OCI-LY3 (cell line): ENCODE data around the gene ADORA1.

Experiments
- H2AFZ ChIP-seq: fragments of 200-600, 300-600 bp; shearing (Covaris generic); 2 replicates; pipeline ENCODE4 v1.6.0; 2014; ENCODE audit warnings: antibody characterized with exemption, low read depth, low read length
- H3K27ac ChIP-seq: fragments of 200-600, 300-600 bp; sonication (generic); 2 replicates; pipeline ENCODE4 v1.5.1; 2014; ENCODE audit warnings: mild to moderate bottlenecking, low read length, moderate library complexity, mixed read lengths
- H3K27me3 ChIP-seq: fragments of 200-600, 300-600 bp; sonication (generic); 2 replicates; pipeline ENCODE4 v1.6.1; 2014; ENCODE audit warnings: low read depth, low read length, mixed read lengths
- H3K36me3 ChIP-seq: fragments of 200-600, 300-600 bp; sonication (generic); replicated peaks from 2 replicates; pipeline ENCODE3; 2014; ENCODE audit warnings: low read depth, low read length, mixed read lengths
- H3K4me1 ChIP-seq: fragments of 300-600, 200-600 bp; sonication (generic); 2 replicates; pipeline ENCODE4 v1.6.1; 2014; ENCODE audit warnings: low read length, mixed read lengths
- H3K4me2 ChIP-seq: fragments of 200-600, 300-600 bp; sonication (generic); 2 replicates; pipeline ENCODE4 v1.6.1; 2014; ENCODE audit warnings: low read length, mixed read lengths
- H3K4me3 ChIP-seq: fragments of 300-600, 200-600 bp; sonication (generic); 2 replicates; pipeline ENCODE4 v1.5.1; 2014; ENCODE audit warnings: antibody characterized with exemption, mild to moderate bottlenecking, low read length, moderate library complexity
- H3K79me2 ChIP-seq: fragments of 300-600, 200-600 bp; shearing (Covaris generic); 2 replicates; pipeline ENCODE4 v1.6.1; 2014; ENCODE audit warnings: mild to moderate bottlenecking, low read length, mixed read lengths
- H3K9ac ChIP-seq: fragments of 300-600, 200-600 bp; shearing (Covaris generic); 2 replicates; pipeline ENCODE4 v1.6.0; 2014; ENCODE audit warnings: mild to moderate bottlenecking, low read length, moderate library complexity
- H3K9me3 ChIP-seq: fragments of 200-600, 300-600 bp; shearing (Covaris generic); 2 replicates; pipeline ENCODE4 v1.6.1; 2014; ENCODE audit warnings: low read length, mixed read lengths; ENCODE audit not compliant: insufficient read depth
- H4K20me1 ChIP-seq: fragments of 200-600, 300-600 bp; sonication (generic); 2 replicates; pipeline ENCODE4 v1.6.1; 2016; ENCODE audit warnings: low read length, mixed read lengths; ENCODE audit not compliant: insufficient read depth
- EZH2phosphoT487 ChIP-seq: fragments of 200-600 bp; shearing (Covaris generic); IDR thresholded peaks from 2 replicates; pipeline ENCODE4 v1.6.1; 2018; ENCODE audit warnings: antibody characterized with exemption, mixed run types, low read depth
- TF ChIP-seq, protein P1 (sequence below): fragments of 200-600, 300-600 bp; sonication (generic); IDR thresholded peaks from 2 replicates; pipeline ENCODE4 v1.5.1; 2014; ENCODE audit warnings: antibody characterized with exemption, low read length, low read depth

ADORA1 gene

DNA sequence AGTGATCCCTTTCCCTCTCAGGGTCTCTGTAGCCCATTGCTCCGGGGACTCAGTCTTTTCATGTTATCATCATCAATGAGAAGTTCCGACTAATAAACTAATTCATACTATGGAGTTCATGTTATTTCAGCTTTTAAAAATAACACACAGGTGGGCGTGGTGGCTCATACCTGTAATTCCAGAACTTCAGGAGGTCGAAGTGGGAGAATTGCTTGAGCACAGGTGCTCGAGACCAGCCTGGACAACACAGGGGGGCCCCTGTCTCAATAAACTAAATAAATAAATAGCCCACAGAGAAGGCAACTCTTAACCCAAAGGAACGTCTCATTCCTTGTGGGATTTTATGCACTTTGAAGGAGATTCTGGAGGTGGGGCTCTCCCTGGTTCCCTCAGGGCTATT lies 33.6 kb downstream of the ADORA1 start:
- no peaks in the 10 kb centered on the region for H3K79me2 ChIP-seq
- H2AFZ ChIP-seq = no peak overlapping the region
- no peak overlapping the region for H3K4me2 ChIP-seq
- H3K27ac ChIP-seq = no peak overlapping the region
- H3K9ac ChIP-seq = no peak overlapping the region
- H3K4me3 ChIP-seq = no peak overlapping the region
- H3K9me3 ChIP-seq = no peaks in the 10 kb centered on the region
- no peaks in the 10 kb centered on the region for H4K20me1 ChIP-seq
- no peak for TF ChIP-seq EZH2phosphoT487
- TF ChIP-seq, protein P1, sequence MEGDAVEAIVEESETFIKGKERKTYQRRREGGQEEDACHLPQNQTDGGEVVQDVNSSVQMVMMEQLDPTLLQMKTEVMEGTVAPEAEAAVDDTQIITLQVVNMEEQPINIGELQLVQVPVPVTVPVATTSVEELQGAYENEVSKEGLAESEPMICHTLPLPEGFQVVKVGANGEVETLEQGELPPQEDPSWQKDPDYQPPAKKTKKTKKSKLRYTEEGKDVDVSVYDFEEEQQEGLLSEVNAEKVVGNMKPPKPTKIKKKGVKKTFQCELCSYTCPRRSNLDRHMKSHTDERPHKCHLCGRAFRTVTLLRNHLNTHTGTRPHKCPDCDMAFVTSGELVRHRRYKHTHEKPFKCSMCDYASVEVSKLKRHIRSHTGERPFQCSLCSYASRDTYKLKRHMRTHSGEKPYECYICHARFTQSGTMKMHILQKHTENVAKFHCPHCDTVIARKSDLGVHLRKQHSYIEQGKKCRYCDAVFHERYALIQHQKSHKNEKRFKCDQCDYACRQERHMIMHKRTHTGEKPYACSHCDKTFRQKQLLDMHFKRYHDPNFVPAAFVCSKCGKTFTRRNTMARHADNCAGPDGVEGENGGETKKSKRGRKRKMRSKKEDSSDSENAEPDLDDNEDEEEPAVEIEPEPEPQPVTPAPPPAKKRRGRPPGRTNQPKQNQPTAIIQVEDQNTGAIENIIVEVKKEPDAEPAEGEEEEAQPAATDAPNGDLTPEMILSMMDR = no peak
- peaks cover 83% of the 10 kb centered on the region for H3K27me3 ChIP-seq
- H3K4me1 ChIP-seq = peaks cover 5% of the 10 kb centered on the region
- H3K36me3 ChIP-seq = no peaks in the 10 kb centered on the region

- no peaks in the 10 kb centered on the region for H3K79me2 ChIP-seq
- no peaks in the 10 kb centered on the region for H3K9me3 ChIP-seq
- no peak overlapping the region for H3K4me3 ChIP-seq
- H4K20me1 ChIP-seq = no peaks in the 10 kb centered on the region
- TF ChIP-seq, protein P1 = no peak
- no peak overlapping the region for H3K27ac ChIP-seq
- H3K36me3 ChIP-seq = no peaks in the 10 kb centered on the region
- H3K4me2 ChIP-seq = no peak overlapping the region
- H2AFZ ChIP-seq = no peak overlapping the region
- peaks cover 5% of the 10 kb centered on the region for H3K4me1 ChIP-seq
- peaks cover 82% of the 10 kb centered on the region for H3K27me3 ChIP-seq
- H3K9ac ChIP-seq = no peak overlapping the region
Observed at GRCh38 chr1:203161703-203162102, 34.2 kb downstream of the ADORA1 start.

- Histone ChIP-seq H3K36me3 (no peaks in the 10 kb centered on the region), H3K4me2 (no peak overlapping the region), H4K20me1 (no peaks in the 10 kb centered on the region), H3K4me3 (no peak overlapping the region), H3K79me2 (no peaks in the 10 kb centered on the region), H3K4me1 (peaks cover 5% of the 10 kb centered on the region), H3K9me3 (no peaks in the 10 kb centered on the region), H2AFZ (no peak overlapping the region), H3K27me3 (peaks cover 75% of the 10 kb centered on the region), H3K9ac (no peak overlapping the region), H3K27ac (no peak overlapping the region)
- TF ChIP-seq, protein P1 = no peak
- no peak for TF ChIP-seq EZH2phosphoT487
Observed at GRCh38 chr1:203162403-203162802, 34.9 kb downstream of the ADORA1 start.

DNA sequence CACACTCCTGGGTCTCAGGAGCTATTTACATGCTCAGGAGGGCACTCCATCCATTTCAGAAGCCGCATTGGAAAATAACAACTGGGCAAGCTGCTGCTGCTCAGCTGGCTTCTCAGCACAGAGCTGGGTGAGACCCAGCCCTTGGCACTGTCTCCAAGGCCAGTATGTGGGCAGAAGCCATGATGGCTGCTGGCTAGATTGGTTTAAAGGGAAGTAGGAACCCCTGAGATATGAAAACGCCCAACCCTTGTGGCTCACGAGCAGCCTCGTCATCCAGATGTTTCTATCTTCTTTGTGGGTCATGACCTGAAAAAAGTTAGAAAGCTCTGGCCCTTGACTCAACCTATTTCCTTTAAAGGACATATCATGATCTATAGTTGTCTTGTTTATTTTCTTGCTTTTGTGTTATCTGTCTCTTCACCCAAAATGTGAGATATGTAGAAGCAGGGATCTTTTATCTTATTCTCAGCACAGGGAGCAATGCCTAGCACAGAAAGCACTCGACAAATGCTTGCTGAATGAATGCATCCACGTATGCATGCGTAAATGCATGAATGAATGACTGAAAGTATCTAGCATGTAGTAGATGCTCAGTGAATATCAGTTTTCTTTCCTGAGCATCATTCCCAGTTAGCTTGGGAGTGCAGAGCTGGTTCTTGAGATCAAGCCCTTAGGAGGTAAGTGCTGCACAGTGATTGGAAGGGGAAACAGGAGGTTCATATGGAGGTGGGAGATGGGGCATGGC lies 36.5 kb downstream of the ADORA1 start:
- no peaks in the 10 kb centered on the region for H3K9me3 ChIP-seq
- H3K4me2 ChIP-seq = no peak overlapping the region
- no peak overlapping the region for H2AFZ ChIP-seq
- peaks cover 5% of the 10 kb centered on the region for H3K4me1 ChIP-seq
- H4K20me1 ChIP-seq = no peaks in the 10 kb centered on the region
- H3K27ac ChIP-seq = no peak overlapping the region
- no peak overlapping the region for H3K9ac ChIP-seq
- no peak overlapping the region for H3K4me3 ChIP-seq
- no peak for TF ChIP-seq EZH2phosphoT487
- H3K79me2 ChIP-seq = no peaks in the 10 kb centered on the region
- peaks cover 66% of the 10 kb centered on the region for H3K27me3 ChIP-seq
- H3K36me3 ChIP-seq = no peaks in the 10 kb centered on the region
